Endothelial cell (in vitro differentiated cells): ENCODE data around the gene TENM4. TPM values are rescaled to one million over a fixed set of nuclear protein-coding genes. Genes with fewer than 3 reads are reported as not detected.
"Not testable (repeated sequence)": the region's sequence is repeated elsewhere in the genome, so short reads cannot be mapped to it uniquely, and the experiment has no call there.

Experiments used
- DNase-seq: peaks from one replicate; pipeline ENCODE4 v3.0.0; 2021; ENCODE audit warnings: low spot score
- H3K27ac Mint-ChIP-seq: one replicate; pipeline ENCODE4 v1.8.0; 2021; ENCODE audit warnings: mixed read lengths, inconsistent platforms; ENCODE audit not compliant: unreplicated experiment
- H3K27me3 Mint-ChIP-seq: one replicate; pipeline ENCODE4 v1.8.0; 2021; ENCODE audit warnings: mild to moderate bottlenecking, moderate library complexity, mixed read lengths, inconsistent platforms; ENCODE audit not compliant: unreplicated experiment
- H3K36me3 Mint-ChIP-seq: one replicate; pipeline ENCODE4 v1.8.0; 2021; ENCODE audit warnings: mild to moderate bottlenecking, low read depth, mixed read lengths, inconsistent platforms; ENCODE audit not compliant: unreplicated experiment
- H3K4me1 Mint-ChIP-seq: one replicate; pipeline ENCODE4 v1.8.0; 2021; ENCODE audit warnings: mild to moderate bottlenecking, mixed read lengths, inconsistent platforms; ENCODE audit not compliant: unreplicated experiment
- H3K4me3 Mint-ChIP-seq: one replicate; pipeline ENCODE4 v1.8.0; 2021; ENCODE audit warnings: mild to moderate bottlenecking, mixed read lengths, inconsistent platforms; ENCODE audit not compliant: unreplicated experiment
- H3K9me3 Mint-ChIP-seq: one replicate; pipeline ENCODE4 v1.8.0; 2021; ENCODE audit warnings: mixed read lengths, inconsistent platforms; ENCODE audit not compliant: unreplicated experiment
- CTCF ChIP-seq: fragments of 200-600 bp; sonication (generic); IDR thresholded peaks from one replicate; pipeline ENCODE4 v1.5.0; 2021; ENCODE audit warnings: antibody characterized with exemption; ENCODE audit not compliant: unreplicated experiment
- total RNA-seq: library from RNA; stranded (reverse); fragmentation: NEBNext Ultra II Directional; extraction: Animal tissue kit (Norgen Biotek cat#: 25700); gene quantifications from one replicate; pipeline ENCODE4 v1.2.1, GENCODE V29; 2021; ENCODE audit not compliant: unreplicated experiment

Gene TENM4
- total RNA-seq, 1 donor from 2014 or later = 1.8 TPM

GRCh38 chr11:78613378-78613813, 827.4 kb downstream of the TENM4 start:
- Mint-ChIP-seq H3K4me1 (no peaks in the 10 kb centered on the region), H3K9me3 (no peaks in the 10 kb centered on the region), H3K27ac (no peak overlapping the region), H3K4me3 (no peak overlapping the region), H3K27me3 (peaks cover 5% of the 10 kb centered on the region), H3K36me3 (no peaks in the 10 kb centered on the region)
- no peak for DNase-seq
- TF ChIP-seq CTCF = no peak

- H3K27ac Mint-ChIP-seq = no peak overlapping the region
- no peak for DNase-seq
- H3K36me3 Mint-ChIP-seq = no peaks in the 10 kb centered on the region
- H3K4me1 Mint-ChIP-seq = no peaks in the 10 kb centered on the region
- H3K4me3 Mint-ChIP-seq = no peak overlapping the region
- peaks cover 5% of the 10 kb centered on the region for H3K27me3 Mint-ChIP-seq
- H3K9me3 Mint-ChIP-seq = no peaks in the 10 kb centered on the region
- no peak for TF ChIP-seq CTCF
These were observed 828.0 kb downstream of the TENM4 start for GRCh38 chr11:78612721-78613377.

DNA sequence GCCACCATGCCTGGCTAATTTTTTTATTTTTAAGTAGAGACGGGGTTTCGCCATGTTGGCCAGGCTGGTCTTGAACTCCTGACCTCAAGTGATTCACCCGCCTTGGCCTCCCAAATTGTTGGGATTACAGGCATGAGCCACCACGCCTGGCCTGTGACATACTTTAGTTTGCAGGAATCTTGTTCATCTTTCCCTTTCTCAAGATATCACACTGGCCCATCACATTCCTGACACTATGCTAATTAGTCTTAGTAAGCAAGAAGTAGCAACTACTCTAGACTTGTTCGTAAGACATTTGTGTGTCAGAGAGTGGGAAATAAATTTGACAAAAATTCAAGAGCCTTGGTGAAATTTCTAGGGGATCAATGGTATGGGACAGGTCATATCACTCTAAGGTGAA, 831.5 kb downstream of the TENM4 start:
- H3K4me3 Mint-ChIP-seq, H3K9me3 Mint-ChIP-seq: not testable (repeated sequence)

DNA sequence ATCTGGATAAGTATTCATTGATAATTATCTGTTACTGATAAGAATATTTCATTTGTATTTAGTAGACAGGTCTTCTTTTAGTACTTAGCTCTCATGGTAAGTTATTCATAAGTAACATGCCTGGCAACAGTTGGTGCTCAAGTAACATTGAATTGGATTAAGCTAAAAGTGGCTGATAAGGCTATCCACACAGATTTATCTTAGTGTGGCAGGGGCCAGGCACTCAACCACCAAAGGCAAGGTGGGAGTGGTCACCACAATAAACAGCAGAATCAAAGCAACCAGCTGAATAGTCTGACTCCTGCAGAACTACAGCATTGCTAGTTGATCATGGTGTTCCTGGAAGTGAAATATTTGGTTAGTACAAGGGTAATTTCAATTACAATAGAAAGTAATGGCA, 833.1 kb downstream of the TENM4 start:
- H3K9me3 Mint-ChIP-seq = no peaks in the 10 kb centered on the region
- peaks cover 3% of the 10 kb centered on the region for H3K27me3 Mint-ChIP-seq
- H3K36me3 Mint-ChIP-seq = no peaks in the 10 kb centered on the region
- no peak overlapping the region for H3K27ac Mint-ChIP-seq
- no peak for DNase-seq
- H3K4me1 Mint-ChIP-seq = no peaks in the 10 kb centered on the region
- TF ChIP-seq CTCF = no peak
- no peak overlapping the region for H3K4me3 Mint-ChIP-seq

More for the DNA sequence above, 831.5 kb downstream of the TENM4 start:
- H3K27ac Mint-ChIP-seq, DNase-seq, H3K36me3 Mint-ChIP-seq, H3K27me3 Mint-ChIP-seq, H3K4me1 Mint-ChIP-seq: not testable (repeated sequence)

GRCh38 chr11:78606667-78607066, 834.2 kb downstream of the TENM4 start:
- DNase-seq = no peak
- no peak overlapping the region for H3K4me3 Mint-ChIP-seq
- H3K9me3 Mint-ChIP-seq = no peaks in the 10 kb centered on the region
- H3K27me3 Mint-ChIP-seq = peaks cover 3% of the 10 kb centered on the region
- H3K36me3 Mint-ChIP-seq = no peaks in the 10 kb centered on the region
- TF ChIP-seq CTCF = no peak
- H3K27ac Mint-ChIP-seq = no peak overlapping the region
- no peaks in the 10 kb centered on the region for H3K4me1 Mint-ChIP-seq
